Measurements from ENCODE around the gene ELF2. TPM values are rescaled to one million over a fixed set of nuclear protein-coding genes. Genes with fewer than 3 reads are reported as not detected.
A peak's percentile ranks its signal among the peaks of the same experiment; 100 is the strongest.

ELF2 gene
- total and polyA plus RNA-seq, 8 donors, result 9.0 to 31.6 (median 18.7) TPM

DNA sequence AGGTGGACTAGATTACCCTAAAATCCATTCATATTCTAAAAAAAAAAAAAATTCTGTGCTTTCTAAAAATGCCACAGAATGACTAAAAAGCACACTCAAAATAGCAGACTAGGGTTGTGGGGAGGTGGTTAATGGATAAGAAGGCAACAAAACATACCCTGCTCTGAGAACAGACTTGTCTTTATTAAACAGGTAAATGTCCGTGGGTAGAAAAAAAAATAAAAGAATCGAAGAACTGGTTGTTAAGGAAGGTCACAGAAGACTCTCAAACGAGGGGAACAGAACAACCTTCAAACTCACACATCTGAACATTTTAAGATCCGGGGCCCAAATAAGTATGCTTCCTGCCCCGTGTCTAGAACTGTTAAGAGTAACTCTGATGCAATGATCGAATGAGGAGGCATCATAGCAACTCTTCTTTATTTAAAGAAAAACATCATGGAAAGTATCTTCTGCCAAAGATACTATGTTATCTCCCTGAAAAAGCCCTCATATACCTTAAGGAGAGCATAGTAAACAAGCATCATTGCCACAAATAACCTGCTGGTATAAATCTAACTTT lies 68.4 kb downstream of the ELF2 start:
- no peak overlapping the region for H3K27ac ChIP-seq
- H3K9me3 ChIP-seq, result no peaks in the 10 kb centered on the region
- intact Hi-C loops (cut with DNase I), result no loop called here
- no peaks in the 10 kb centered on the region for H3K36me3 ChIP-seq
- no peak for FAIRE-seq
- TF ChIP-seq, protein P1, sequence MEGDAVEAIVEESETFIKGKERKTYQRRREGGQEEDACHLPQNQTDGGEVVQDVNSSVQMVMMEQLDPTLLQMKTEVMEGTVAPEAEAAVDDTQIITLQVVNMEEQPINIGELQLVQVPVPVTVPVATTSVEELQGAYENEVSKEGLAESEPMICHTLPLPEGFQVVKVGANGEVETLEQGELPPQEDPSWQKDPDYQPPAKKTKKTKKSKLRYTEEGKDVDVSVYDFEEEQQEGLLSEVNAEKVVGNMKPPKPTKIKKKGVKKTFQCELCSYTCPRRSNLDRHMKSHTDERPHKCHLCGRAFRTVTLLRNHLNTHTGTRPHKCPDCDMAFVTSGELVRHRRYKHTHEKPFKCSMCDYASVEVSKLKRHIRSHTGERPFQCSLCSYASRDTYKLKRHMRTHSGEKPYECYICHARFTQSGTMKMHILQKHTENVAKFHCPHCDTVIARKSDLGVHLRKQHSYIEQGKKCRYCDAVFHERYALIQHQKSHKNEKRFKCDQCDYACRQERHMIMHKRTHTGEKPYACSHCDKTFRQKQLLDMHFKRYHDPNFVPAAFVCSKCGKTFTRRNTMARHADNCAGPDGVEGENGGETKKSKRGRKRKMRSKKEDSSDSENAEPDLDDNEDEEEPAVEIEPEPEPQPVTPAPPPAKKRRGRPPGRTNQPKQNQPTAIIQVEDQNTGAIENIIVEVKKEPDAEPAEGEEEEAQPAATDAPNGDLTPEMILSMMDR (IDR thresholded peaks at IDR 0.05), result no peak
- H3K4me1 ChIP-seq, result no peaks in the 10 kb centered on the region
- 71 to 73% methylated on average over 6 of the region's 6 CpGs for WGBS, 2 donors
- no peak overlapping the region for H3K4me3 ChIP-seq
- no peak for DNase-seq
- no peaks in the 10 kb centered on the region for H3K27me3 ChIP-seq
- no peak for ATAC-seq

DNA sequence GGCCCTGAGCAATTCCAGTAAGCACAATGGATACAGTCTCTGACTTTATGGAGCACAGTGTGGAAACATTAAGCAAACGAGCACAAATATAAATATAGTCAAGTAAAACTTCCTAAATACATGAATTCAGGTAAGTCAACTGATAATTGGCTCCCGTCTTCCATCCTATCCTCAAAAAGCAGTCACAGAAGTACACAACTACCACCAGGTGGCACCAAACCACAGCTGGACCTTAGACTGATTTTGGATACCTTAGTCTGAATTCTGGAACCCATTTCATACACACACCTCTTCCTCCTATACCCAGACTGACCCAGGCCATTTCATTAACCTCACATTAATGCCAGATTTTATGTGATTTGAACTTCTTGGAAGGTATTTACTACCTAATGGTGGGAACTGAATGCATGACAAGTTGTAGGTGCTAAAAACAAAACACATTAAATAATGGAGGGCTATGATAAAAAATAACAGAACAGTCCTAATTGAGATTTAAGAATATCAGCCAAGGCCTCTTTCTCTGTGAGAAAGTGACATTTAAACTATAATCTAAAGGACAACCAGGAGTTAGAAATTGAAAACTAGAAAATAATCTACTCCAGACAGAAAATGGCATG lies 77.5 kb downstream of the ELF2 start:
- TF ChIP-seq, protein P1 (IDR thresholded peaks at IDR 0.05), result peak; percentile 76 to 89 (median 80)
- ATAC-seq (peak; percentile 85 to 96 (median 92)), DNase-seq (peak in 5 of 6 donors; percentile 55 to 79 (median 59)), FAIRE-seq (peak; percentile 92)
- Histone ChIP-seq H3K9me3 (no peaks in the 10 kb centered on the region), H3K4me1 (no peaks in the 10 kb centered on the region), H3K27ac (no peak overlapping the region), H3K27me3 (no peaks in the 10 kb centered on the region), H3K4me3 (no peak overlapping the region), H3K36me3 (no peaks in the 10 kb centered on the region)
- 3 to 6% methylated on average over 2 of the region's 2 CpGs for WGBS, 2 donors
- intact Hi-C loops (cut with DNase I), result loop anchor here in 1 of 3 donors (10.0 kb wide), 1 partner anchor 195 kb away; no protein-coding TSS in a partner anchor

DNA sequence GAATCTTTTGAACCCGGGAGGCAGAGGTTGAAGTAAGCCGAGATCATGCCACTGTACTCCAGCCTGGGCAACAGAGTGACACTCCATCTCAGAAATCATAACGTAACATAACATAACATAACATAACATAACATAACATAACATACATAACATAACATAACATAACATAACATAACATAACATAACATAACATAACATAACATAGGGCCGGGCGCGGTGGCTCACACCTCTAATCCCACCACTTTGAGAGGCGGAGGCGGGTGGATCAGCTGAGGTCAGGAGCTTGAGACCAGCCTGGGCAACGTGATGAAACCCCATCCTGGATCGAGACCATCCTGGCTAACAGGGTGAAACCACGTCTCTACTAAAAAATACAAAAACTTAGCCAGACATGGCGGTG lies 84.7 kb downstream of the ELF2 start:
- ATAC-seq (no peak), FAIRE-seq (no peak)
- 87 to 91% methylated on average over 11 to 12 of the region's 12 CpGs for WGBS, 2 donors

DNA sequence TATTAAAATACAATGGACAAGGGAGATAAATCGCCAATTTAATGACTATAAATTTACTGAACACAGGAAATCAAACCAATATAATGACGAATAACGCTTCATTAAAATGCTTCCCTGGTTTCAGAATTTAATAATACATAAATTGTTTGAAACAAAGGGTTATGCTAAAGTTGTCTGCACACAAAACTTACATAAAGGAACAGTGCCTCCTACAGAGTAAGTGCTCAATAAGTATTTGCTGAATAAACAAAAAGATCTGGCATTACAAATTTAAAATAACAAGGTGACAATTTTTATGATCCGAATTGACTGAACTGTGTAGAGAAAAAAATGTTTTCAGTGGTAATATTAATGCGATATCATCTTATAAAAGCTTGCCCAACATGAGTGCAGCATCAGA lies 91.9 kb downstream of the ELF2 start:
- no peaks in the 10 kb centered on the region for H3K27me3 ChIP-seq
- WGBS, 2 donors, result 16 to 18% methylated on average over 5 of the region's 5 CpGs
- H3K4me3 ChIP-seq, result peak overlapping the region in 3 of 4 donors; percentile 63 to 79 (median 66)
- no peaks in the 10 kb centered on the region for H3K9me3 ChIP-seq
- no peaks in the 10 kb centered on the region for H3K36me3 ChIP-seq
- peak overlapping the region in 3 of 4 donors; percentile 94 to 98 (median 96) for H3K27ac ChIP-seq
- ATAC-seq (no peak), FAIRE-seq (peak; percentile 95), DNase-seq (no peak)
- TF ChIP-seq, protein P1 (IDR thresholded peaks at IDR 0.05), result no peak
- peaks cover 10 to 21% (median 20%) of the 10 kb centered on the region in 3 donors for H3K4me1 ChIP-seq
- intact Hi-C loops (cut with DNase I), result no loop called here

More for the DNA sequence above, 84.7 kb downstream of the ELF2 start:
- Histone ChIP-seq H3K27ac (no peak overlapping the region), H3K36me3 (no peaks in the 10 kb centered on the region), H3K9me3 (no peaks in the 10 kb centered on the region), H3K27me3 (no peaks in the 10 kb centered on the region), H3K4me3 (no peak overlapping the region), H3K4me1 (no peaks in the 10 kb centered on the region)
- TF ChIP-seq, protein P1 (IDR thresholded peaks at IDR 0.05), result no peak
- DNase-seq, result no peak
- intact Hi-C loops (cut with DNase I), result loop anchor here in 1 of 3 donors (10.0 kb wide), 1 partner anchor 203 kb away; no protein-coding TSS in a partner anchor

DNA sequence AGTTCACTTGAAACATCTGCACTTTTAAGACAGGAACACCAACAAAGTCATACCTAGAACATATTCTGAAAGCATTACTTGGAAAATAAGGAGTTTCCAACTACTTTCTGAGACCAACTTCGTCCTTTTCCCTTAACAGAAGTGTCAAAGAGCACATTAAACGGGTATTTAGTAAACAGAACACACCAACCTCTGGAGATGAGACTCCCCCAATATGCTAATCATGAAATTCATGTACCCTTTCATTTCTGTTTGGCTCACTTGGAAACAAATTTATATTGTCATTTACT lies 92.3 kb downstream of the ELF2 start:
- TF ChIP-seq, protein P1 (IDR thresholded peaks at IDR 0.05), result no peak

More for the DNA sequence above, 92.3 kb downstream of the ELF2 start:
- H3K9me3 ChIP-seq, result no peaks in the 10 kb centered on the region
- intact Hi-C loops (cut with DNase I), result no loop called here
- ATAC-seq (no peak), FAIRE-seq (no peak), DNase-seq (no peak)
- no peaks in the 10 kb centered on the region for H3K36me3 ChIP-seq
- H3K27me3 ChIP-seq, result no peaks in the 10 kb centered on the region
- H3K4me3 ChIP-seq, result peak overlapping the region; percentile 56 to 79 (median 64)
- WGBS, 2 donors, result 1 to 2% methylated on average over 2 of the region's 2 CpGs
- H3K27ac ChIP-seq, result peak overlapping the region; percentile 93 to 98 (median 95)
- peaks cover 10 to 22% (median 21%) of the 10 kb centered on the region in 3 donors for H3K4me1 ChIP-seq
